Measurements from ENCODE around the gene TP73. TPM values are rescaled to one million over a fixed set of nuclear protein-coding genes. Genes with fewer than 3 reads are reported as not detected.

TP73 gene
- total RNA-seq, 1 experiment from 2014 or later = 10.0 TPM

GRCh38 chr1:3744646-3745045, 92.3 kb downstream of the TP73 start:
- H3K4me3 ChIP-seq (ENCODE audit: low read depth, low read length, poor library complexity, severe bottlenecking) = no peak overlapping the region
- no peak for DNase-seq (ENCODE audit: low spot score)
- POLR2A ChIA-PET (ENCODE audit: low non-redundant PET) = no interaction called here
- H3K27me3 ChIP-seq (replicated peaks; ENCODE audit: insufficient read depth, low read depth, low read length, poor library complexity) = no peaks in the 10 kb centered on the region
- CTCF ChIA-PET = no interaction called here
- intact Hi-C loops (cut with micrococcal nuclease; ENCODE audit: unreplicated experiment) = no loop called here
- H3K27ac ChIP-seq (ENCODE audit: low read depth, low read length, poor library complexity, severe bottlenecking) = no peak overlapping the region
- H3K4me1 ChIP-seq (ENCODE audit: insufficient read depth, low read length, poor library complexity, severe bottlenecking) = peaks cover 11% of the 10 kb centered on the region
- H3K36me3 ChIP-seq (ENCODE audit: insufficient read depth, low read length, poor library complexity, severe bottlenecking) = peaks cover 5% of the 10 kb centered on the region
- no peaks in the 10 kb centered on the region for H3K9me3 ChIP-seq (ENCODE audit: low read depth, low read length, poor library complexity, severe bottlenecking)
- no TSS peak for BruUV-seq (replicated peaks)
- TF ChIP-seq EZH2 (IDR thresholded peaks at IDR 0.05; ENCODE audit: borderline replicate concordance, low read depth, low read length, poor library complexity, severe bottlenecking) = no peak
- no peak for TF ChIP-seq CTCF (conservative IDR thresholded peaks at IDR 0.05; ENCODE audit: low read depth, low read length)

- peaks cover 11% of the 10 kb centered on the region for H3K4me1 ChIP-seq (ENCODE audit: insufficient read depth, low read length, poor library complexity, severe bottlenecking)
- ChIA-PET POLR2A (ENCODE audit: low non-redundant PET) (no interaction called here), CTCF (no interaction called here)
- H3K9me3 ChIP-seq (ENCODE audit: low read depth, low read length, poor library complexity, severe bottlenecking) = no peaks in the 10 kb centered on the region
- no peak for DNase-seq (ENCODE audit: low spot score)
- H3K4me3 ChIP-seq (ENCODE audit: low read depth, low read length, poor library complexity, severe bottlenecking) = no peak overlapping the region
- no peaks in the 10 kb centered on the region for H3K27me3 ChIP-seq (replicated peaks; ENCODE audit: insufficient read depth, low read depth, low read length, poor library complexity)
- intact Hi-C loops (cut with micrococcal nuclease; ENCODE audit: unreplicated experiment) = no loop called here
- no peak overlapping the region for H3K27ac ChIP-seq (ENCODE audit: low read depth, low read length, poor library complexity, severe bottlenecking)
- H3K36me3 ChIP-seq (ENCODE audit: insufficient read depth, low read length, poor library complexity, severe bottlenecking) = peaks cover 3% of the 10 kb centered on the region
- no TSS peak for BruUV-seq (replicated peaks)
- TF ChIP-seq CTCF (conservative IDR thresholded peaks at IDR 0.05; ENCODE audit: low read depth, low read length) = no peak
- no peak for TF ChIP-seq EZH2 (IDR thresholded peaks at IDR 0.05; ENCODE audit: borderline replicate concordance, low read depth, low read length, poor library complexity, severe bottlenecking)
Measured at GRCh38 chr1:3745071-3745470, 92.8 kb downstream of the TP73 start.

GRCh38 chr1:3745590-3746381, 93.5 kb downstream of the TP73 start:
- CTCF ChIA-PET = no interaction called here
- BruUV-seq (replicated peaks) = no TSS peak
- POLR2A ChIA-PET (ENCODE audit: low non-redundant PET) = no interaction called here

More at GRCh38 chr1:3745590-3746381, 93.5 kb downstream of the TP73 start:
- no peak for TF ChIP-seq EZH2 (IDR thresholded peaks at IDR 0.05; ENCODE audit: borderline replicate concordance, low read depth, low read length, poor library complexity, severe bottlenecking)
- no peak for TF ChIP-seq CTCF (conservative IDR thresholded peaks at IDR 0.05; ENCODE audit: low read depth, low read length)
- Histone ChIP-seq H3K36me3 (ENCODE audit: insufficient read depth, low read length, poor library complexity, severe bottlenecking) (no peaks in the 10 kb centered on the region), H3K27ac (ENCODE audit: low read depth, low read length, poor library complexity, severe bottlenecking) (no peak overlapping the region), H3K27me3 (replicated peaks; ENCODE audit: insufficient read depth, low read depth, low read length, poor library complexity) (no peaks in the 10 kb centered on the region), H3K4me1 (ENCODE audit: insufficient read depth, low read length, poor library complexity, severe bottlenecking) (peaks cover 11% of the 10 kb centered on the region), H3K9me3 (ENCODE audit: low read depth, low read length, poor library complexity, severe bottlenecking) (no peaks in the 10 kb centered on the region), H3K4me3 (ENCODE audit: low read depth, low read length, poor library complexity, severe bottlenecking) (peak overlapping the region; percentile 93)
- intact Hi-C loops (cut with micrococcal nuclease; ENCODE audit: unreplicated experiment) = no loop called here
- DNase-seq (ENCODE audit: low spot score) = no peak

All from A673 (cell line).